OCI-LY7 (cell line): Measurements from ENCODE around the gene PFAS.

Experiments
- CTCF ChIP-seq: fragments of 200-600 bp; sonication (generic); conservative IDR thresholded peaks from 2 replicates; pipeline ENCODE4 v1.5.1; 2014; ENCODE audit warnings: mild to moderate bottlenecking, antibody characterized with exemption, low read length, moderate library complexity, mixed read lengths
- EZH2phosphoT487 ChIP-seq: fragments of 200-600 bp; sonication (generic); IDR thresholded peaks from 2 replicates; pipeline ENCODE4 v1.6.1; 2018; ENCODE audit warnings: low read depth, borderline replicate concordance, mild to moderate bottlenecking, mixed run types, antibody characterized with exemption, low read length, moderate library complexity, mixed read lengths

GRCh38 chr17:8268550-8269298 is 19.6 kb downstream of the PFAS start:
- TF ChIP-seq CTCF: no peak
- TF ChIP-seq EZH2phosphoT487: no peak
